HepG2 (cell line): ENCODE data around the gene GALNT16.
"Not testable (repeated sequence)": the region's sequence is repeated elsewhere in the genome, so short reads cannot be mapped to it uniquely, and the experiment has no call there.

Source experiments
- CREB1 ChIP-seq, 2 experiments: fragments of 450-650 bp in 1 of 2; IDR thresholded peaks; 2 replicates each; pipeline ENCODE4 v1.6.1; 2016 to 2017; ENCODE audit warnings: control low read depth in 1 of 2, mild to moderate bottlenecking in 1 of 2, missing compliant biosample characterization in 1 of 2, missing genetic modification characterization in 1 of 2
- CTCF ChIP-seq: sonication (generic); formaldehyde crosslinking; IDR thresholded peaks from 2 replicates; pipeline ENCODE4 v1.5.0; 2020; ENCODE audit warnings: mild to moderate bottlenecking, missing genetic modification reagents, moderate library complexity
- GABPA ChIP-seq, 2 experiments: IDR thresholded peaks; 2 replicates each; pipeline ENCODE4 v1.6.1; 2011 to 2016; ENCODE audit warnings: low read depth in 2 of 2, low read length in 1 of 2, missing biosample characterization in 1 of 2, missing genetic modification characterization in 1 of 2
- JUND ChIP-seq: sonication (generic); formaldehyde crosslinking; IDR thresholded peaks from 2 replicates; pipeline ENCODE4 v1.8.0; 2022; ENCODE audit warnings: mild to moderate bottlenecking, missing genetic modification reagents
- MIER2 ChIP-seq: IDR thresholded peaks from 2 replicates; pipeline ENCODE4 v1.6.1; 2016; ENCODE audit warnings: missing biosample characterization, missing genetic modification reagents
- SRSF4 ChIP-seq: fragments of 200-400 bp; formaldehyde crosslinking; IDR thresholded peaks from one replicate; pipeline ENCODE4 v1.6.1; 2018; ENCODE audit warnings: mild to moderate bottlenecking, low read depth, low read length, moderate library complexity; ENCODE audit not compliant: poor library complexity, severe bottlenecking
- ZKSCAN1 ChIP-seq: fragments of 150-350 bp; IDR thresholded peaks from 2 replicates; pipeline ENCODE4 v1.6.1; 2014; ENCODE audit warnings: low read length
- ZNF12 ChIP-seq: sonication (generic); formaldehyde crosslinking; IDR thresholded peaks from 2 replicates; pipeline ENCODE4 v1.5.0; 2020; ENCODE audit warnings: missing genetic modification reagents
- ZNF230 ChIP-seq: sonication (generic); formaldehyde crosslinking; IDR thresholded peaks from 2 replicates; pipeline ENCODE4 v1.4.0; 2020; ENCODE audit warnings: mild to moderate bottlenecking, missing genetic modification reagents
- TF ChIP-seq, protein P1 (sequence below): sonication (generic); formaldehyde crosslinking; IDR thresholded peaks from 2 replicates; pipeline ENCODE4 v1.4.0; 2020; ENCODE audit warnings: missing genetic modification reagents
- TF ChIP-seq, protein P2 (sequence below): sonication (generic); formaldehyde crosslinking; IDR thresholded peaks from 2 replicates; pipeline ENCODE4 v1.4.0; 2020; ENCODE audit warnings: missing genetic modification reagents

DNA sequence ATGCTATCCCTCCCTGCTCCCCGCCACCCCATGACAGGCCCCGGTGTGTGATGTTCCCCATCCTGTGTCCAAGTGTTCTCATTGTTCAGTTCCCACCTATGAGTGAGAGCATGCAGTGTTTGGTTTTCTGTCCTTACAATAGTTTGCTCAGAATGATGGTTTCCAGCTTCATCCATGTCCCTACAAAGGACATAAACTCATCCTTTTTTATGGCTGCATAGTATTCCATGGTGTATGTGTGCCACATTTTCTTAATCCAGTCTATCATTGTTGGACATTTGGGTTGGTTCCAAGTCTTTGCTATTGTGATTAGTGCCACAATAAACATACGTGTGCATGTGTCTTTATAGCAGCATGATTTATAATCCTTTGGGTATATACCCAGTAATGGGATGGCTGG, 17.4 kb downstream of the GALNT16 start:
- TF ChIP-seq ZNF230 (CRISPR knock-in tag); ZNF12 (CRISPR knock-in tag); GABPA (IDR thresholded peaks at IDR 0.05; ENCODE audit: low read depth, low read length); GABPA (CRISPR knock-in tag; IDR thresholded peaks at IDR 0.05; ENCODE audit: low read depth); SRSF4; CTCF; JUND (CRISPR knock-in tag); ZKSCAN1; CREB1 (IDR thresholded peaks at IDR 0.05); CREB1 (CRISPR knock-in tag; IDR thresholded peaks at IDR 0.05); MIER2 (CRISPR knock-in tag): not testable (repeated sequence)
- TF ChIP-seq, protein P1, sequence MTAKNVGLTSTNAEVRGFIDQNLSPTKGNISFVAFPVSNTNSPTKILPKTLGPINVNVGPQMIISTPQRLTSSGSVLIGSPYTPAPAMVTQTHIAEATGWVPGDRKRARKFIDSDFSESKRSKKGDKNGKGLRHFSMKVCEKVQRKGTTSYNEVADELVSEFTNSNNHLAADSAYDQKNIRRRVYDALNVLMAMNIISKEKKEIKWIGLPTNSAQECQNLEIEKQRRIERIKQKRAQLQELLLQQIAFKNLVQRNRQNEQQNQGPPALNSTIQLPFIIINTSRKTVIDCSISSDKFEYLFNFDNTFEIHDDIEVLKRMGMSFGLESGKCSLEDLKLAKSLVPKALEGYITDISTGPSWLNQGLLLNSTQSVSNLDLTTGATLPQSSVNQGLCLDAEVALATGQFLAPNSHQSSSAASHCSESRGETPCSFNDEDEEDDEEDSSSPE (CRISPR knock-in tag): not testable (repeated sequence)
- TF ChIP-seq, protein P2, sequence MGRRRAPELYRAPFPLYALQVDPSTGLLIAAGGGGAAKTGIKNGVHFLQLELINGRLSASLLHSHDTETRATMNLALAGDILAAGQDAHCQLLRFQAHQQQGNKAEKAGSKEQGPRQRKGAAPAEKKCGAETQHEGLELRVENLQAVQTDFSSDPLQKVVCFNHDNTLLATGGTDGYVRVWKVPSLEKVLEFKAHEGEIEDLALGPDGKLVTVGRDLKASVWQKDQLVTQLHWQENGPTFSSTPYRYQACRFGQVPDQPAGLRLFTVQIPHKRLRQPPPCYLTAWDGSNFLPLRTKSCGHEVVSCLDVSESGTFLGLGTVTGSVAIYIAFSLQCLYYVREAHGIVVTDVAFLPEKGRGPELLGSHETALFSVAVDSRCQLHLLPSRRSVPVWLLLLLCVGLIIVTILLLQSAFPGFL: not testable (repeated sequence)
